Stimulated activated CD4-positive, alpha-beta T cell treated with anti-CD3 and anti-CD28 coated beads, Interleukin-2, amount 100 ng/mL, for 24 hours (primary cell): ENCODE measurements around the gene LYL1.

Experiments used
- DNase-seq, 2 donors: peaks; one replicate each; pipeline ENCODE4 v3.0.0-alpha.2; 2020

Gene LYL1

GRCh38 chr19:13091400-13092157 is 11.1 kb downstream of the LYL1 start:
- no peak for DNase-seq

- DNase-seq = no peak
Observed at GRCh38 chr19:13090511-13091231, 12.0 kb downstream of the LYL1 start.

- no peak for DNase-seq
Observed at GRCh38 chr19:13089857-13090507, 12.7 kb downstream of the LYL1 start.

- DNase-seq = no peak
Observed at GRCh38 chr19:13089139-13089856, 13.4 kb downstream of the LYL1 start.

- no peak for DNase-seq
Observed at GRCh38 chr19:13087795-13088537, 14.7 kb downstream of the LYL1 start.

- no peak for DNase-seq
Observed at GRCh38 chr19:13087295-13087694, 15.4 kb downstream of the LYL1 start.

GRCh38 chr19:13086341-13086740 is 16.3 kb downstream of the LYL1 start:
- no peak for DNase-seq

GRCh38 chr19:13085666-13086065 is 17.0 kb downstream of the LYL1 start:
- DNase-seq = no peak

GRCh38 chr19:13083627-13084026 is 19.0 kb downstream of the LYL1 start:
- DNase-seq = no peak

- no peak for DNase-seq
Observed at GRCh38 chr19:13083008-13083404, 19.7 kb downstream of the LYL1 start.

GRCh38 chr19:13082192-13083007 is 20.3 kb downstream of the LYL1 start:
- DNase-seq = no peak

- no peak for DNase-seq
Observed at GRCh38 chr19:13079542-13079986, 23.1 kb downstream of the LYL1 start.

GRCh38 chr19:13078897-13079541 is 23.6 kb downstream of the LYL1 start:
- no peak for DNase-seq

- no peak for DNase-seq
Observed at GRCh38 chr19:13078381-13078780, 24.3 kb downstream of the LYL1 start.

GRCh38 chr19:13077240-13077639 is 25.4 kb downstream of the LYL1 start:
- DNase-seq = no peak

- DNase-seq = no peak
Observed at GRCh38 chr19:13076787-13077186, 25.9 kb downstream of the LYL1 start.

GRCh38 chr19:13076320-13076719 is 26.3 kb downstream of the LYL1 start:
- no peak for DNase-seq

- no peak for DNase-seq
Observed at GRCh38 chr19:13074378-13074777, 28.3 kb downstream of the LYL1 start.

- no peak for DNase-seq
Observed at GRCh38 chr19:13073263-13073662, 29.4 kb downstream of the LYL1 start.

GRCh38 chr19:13072188-13072908 is 30.3 kb downstream of the LYL1 start:
- DNase-seq = no peak
